ENCODE results near the gene WNT1.
A peak's percentile ranks its signal among the peaks of the same experiment; 100 is the strongest.

Gene WNT1

GRCh38 chr12:48973531-48973930 is 4.6 kb upstream of the WNT1 start:
- DNase-seq (ENCODE audit: low read depth in 1 of 2, low spot score in 1 of 2), result no peak
- TF ChIP-seq REST (IDR thresholded peaks at IDR 0.05; ENCODE audit: insufficient replicate concordance, low read depth) (no peak), GABPA (IDR thresholded peaks at IDR 0.05; ENCODE audit: low read depth) (no peak), CTCF (IDR thresholded peaks at IDR 0.05; ENCODE audit: insufficient read depth, low read length) (no peak), POLR2AphosphoS5 (IDR thresholded peaks at IDR 0.05; ENCODE audit: low read depth) (no peak), SPI1 (IDR thresholded peaks at IDR 0.05; ENCODE audit: borderline replicate concordance, low read depth) (no peak)
- Histone ChIP-seq H3K27ac (replicated peaks) (no peak overlapping the region), H3K4me3 (replicated peaks; ENCODE audit: insufficient read depth, low read length) (no peak overlapping the region), H3K27me3 (ENCODE audit: insufficient read depth, poor library complexity, severe bottlenecking) (peaks cover 46% of the 10 kb centered on the region)

GRCh38 chr12:48973941-48974673 is 4.0 kb upstream of the WNT1 start:
- Histone ChIP-seq H3K27me3 (ENCODE audit: insufficient read depth, poor library complexity, severe bottlenecking) (peaks cover 49% of the 10 kb centered on the region), H3K27ac (replicated peaks) (no peak overlapping the region), H3K4me3 (replicated peaks; ENCODE audit: insufficient read depth, low read length) (no peak overlapping the region)
- no peak for DNase-seq (ENCODE audit: low read depth in 1 of 2, low spot score in 1 of 2)
- TF ChIP-seq REST (IDR thresholded peaks at IDR 0.05; ENCODE audit: insufficient replicate concordance, low read depth) (no peak), GABPA (IDR thresholded peaks at IDR 0.05; ENCODE audit: low read depth) (no peak), CTCF (IDR thresholded peaks at IDR 0.05; ENCODE audit: insufficient read depth, low read length) (peak; percentile 36)

- TF ChIP-seq CTCF (IDR thresholded peaks at IDR 0.05; ENCODE audit: insufficient read depth, low read length) (peak; percentile 31), REST (IDR thresholded peaks at IDR 0.05; ENCODE audit: insufficient replicate concordance, low read depth) (no peak)
- peak in 1 of 2 experiments; percentile 56 for DNase-seq (ENCODE audit: low read depth in 1 of 2, low spot score in 1 of 2)
- Histone ChIP-seq H3K4me3 (replicated peaks; ENCODE audit: insufficient read depth, low read length) (no peak overlapping the region), H3K27me3 (ENCODE audit: insufficient read depth, poor library complexity, severe bottlenecking) (peaks cover 62% of the 10 kb centered on the region), H3K27ac (replicated peaks) (no peak overlapping the region)
Measured at GRCh38 chr12:48977290-48978281, 536 bp upstream of the WNT1 start.
